IPS-15b (cell line): ENCODE measurements around the gene DLX1.
"Not testable (repeated sequence)": the region's sequence is repeated elsewhere in the genome, so short reads cannot be mapped to it uniquely, and the experiment has no call there.

ENCODE experiments used
- H3K27me3 ChIP-seq: one replicate; pipeline ENCODE4 v1.6.1; 2013; ENCODE audit warnings: low read length; ENCODE audit not compliant: control insufficient read depth, insufficient read depth
- H3K36me3 ChIP-seq: one replicate; pipeline ENCODE4 v1.6.1; 2013; ENCODE audit warnings: low read length; ENCODE audit not compliant: control insufficient read depth, insufficient read depth
- H3K4me1 ChIP-seq: one replicate; pipeline ENCODE4 v1.6.1; 2013; ENCODE audit warnings: mild to moderate bottlenecking, low read length; ENCODE audit not compliant: control insufficient read depth, insufficient read depth
- H3K4me3 ChIP-seq: one replicate; pipeline ENCODE4 v1.5.1; 2013; ENCODE audit warnings: low read depth, low read length
- H3K9ac ChIP-seq: one replicate; pipeline ENCODE4 v1.6.1; 2013; ENCODE audit warnings: low read depth, mild to moderate bottlenecking, low read length
- H3K9me3 ChIP-seq: one replicate; pipeline ENCODE4 v1.6.1; 2013; ENCODE audit warnings: mild to moderate bottlenecking, low read length; ENCODE audit not compliant: control insufficient read depth, insufficient read depth

Gene DLX1

GRCh38 chr2:172128484-172128883, 43.2 kb downstream of the DLX1 start:
- Histone ChIP-seq H3K9me3 (no peaks in the 10 kb centered on the region), H3K4me3 (no peak overlapping the region), H3K4me1 (peaks cover 15% of the 10 kb centered on the region), H3K27me3 (no peaks in the 10 kb centered on the region), H3K9ac (no peak overlapping the region), H3K36me3 (no peaks in the 10 kb centered on the region)

GRCh38 chr2:172129404-172129803, 44.1 kb downstream of the DLX1 start:
- Histone ChIP-seq H3K36me3 (no peaks in the 10 kb centered on the region), H3K4me3 (no peak overlapping the region), H3K9ac (no peak overlapping the region), H3K4me1 (peaks cover 15% of the 10 kb centered on the region), H3K27me3 (no peaks in the 10 kb centered on the region), H3K9me3 (no peaks in the 10 kb centered on the region)

GRCh38 chr2:172131713-172132555, 46.6 kb downstream of the DLX1 start:
- H3K4me3 ChIP-seq, result no peak overlapping the region

DNA sequence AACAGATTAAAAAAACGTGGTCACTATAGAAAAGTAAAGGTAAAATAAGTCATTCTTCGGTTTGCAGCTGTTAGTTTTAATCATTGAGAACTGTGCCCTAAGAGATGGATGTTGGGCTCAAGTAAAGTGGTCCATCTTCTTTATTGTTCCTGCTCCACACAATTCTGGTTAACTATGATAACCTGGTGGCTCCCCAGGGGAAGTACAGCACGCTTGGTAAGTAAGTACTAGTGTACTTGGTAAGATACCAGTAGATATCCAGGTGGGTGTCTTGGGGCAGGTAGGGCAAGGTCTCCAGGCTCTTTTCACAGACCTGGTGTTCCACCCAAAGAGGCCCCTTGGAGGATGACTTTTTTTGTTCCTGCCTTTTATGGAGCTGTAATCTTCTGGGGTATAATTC, 49.0 kb downstream of the DLX1 start:
- no peaks in the 10 kb centered on the region for H3K27me3 ChIP-seq
- H3K4me3 ChIP-seq, result no peak overlapping the region
- no peaks in the 10 kb centered on the region for H3K36me3 ChIP-seq
- peaks cover 15% of the 10 kb centered on the region for H3K4me1 ChIP-seq
- no peak overlapping the region for H3K9ac ChIP-seq
- no peaks in the 10 kb centered on the region for H3K9me3 ChIP-seq

More at GRCh38 chr2:172131713-172132555, 46.6 kb downstream of the DLX1 start:
- peaks cover 15% of the 10 kb centered on the region for H3K4me1 ChIP-seq
- H3K27me3 ChIP-seq, result no peaks in the 10 kb centered on the region
- no peaks in the 10 kb centered on the region for H3K9me3 ChIP-seq
- H3K9ac ChIP-seq, result no peak overlapping the region
- H3K36me3 ChIP-seq, result no peaks in the 10 kb centered on the region

DNA sequence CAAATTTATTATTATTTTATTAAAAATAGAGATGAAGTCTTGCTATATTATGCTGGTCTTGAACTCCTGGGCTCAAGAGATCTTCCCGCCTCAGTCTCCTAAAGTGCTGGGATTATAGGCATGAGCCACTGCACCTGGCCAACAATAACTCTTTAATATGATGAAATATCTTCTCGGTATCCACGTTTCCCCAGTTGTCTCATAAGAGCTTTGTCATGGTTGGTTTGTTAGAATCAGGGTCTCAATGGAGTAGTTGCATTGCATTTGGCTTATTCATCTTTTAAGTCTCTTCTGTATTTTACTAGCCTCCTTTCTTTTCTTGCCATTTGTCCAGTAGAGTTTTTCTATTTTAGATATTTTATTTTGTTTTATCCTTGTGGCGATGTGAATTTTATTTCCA, 50.1 kb downstream of the DLX1 start:
- H3K27me3 ChIP-seq, result no peaks in the 10 kb centered on the region
- H3K4me1 ChIP-seq, result peaks cover 15% of the 10 kb centered on the region
- no peaks in the 10 kb centered on the region for H3K36me3 ChIP-seq
- H3K4me3 ChIP-seq, result no peak overlapping the region
- no peaks in the 10 kb centered on the region for H3K9me3 ChIP-seq
- no peak overlapping the region for H3K9ac ChIP-seq

GRCh38 chr2:172137109-172137508, 51.8 kb downstream of the DLX1 start:
- Histone ChIP-seq H3K4me1 (peaks cover 12% of the 10 kb centered on the region), H3K9me3 (no peaks in the 10 kb centered on the region), H3K4me3 (no peak overlapping the region), H3K36me3 (no peaks in the 10 kb centered on the region), H3K27me3 (no peaks in the 10 kb centered on the region), H3K9ac (no peak overlapping the region)

DNA sequence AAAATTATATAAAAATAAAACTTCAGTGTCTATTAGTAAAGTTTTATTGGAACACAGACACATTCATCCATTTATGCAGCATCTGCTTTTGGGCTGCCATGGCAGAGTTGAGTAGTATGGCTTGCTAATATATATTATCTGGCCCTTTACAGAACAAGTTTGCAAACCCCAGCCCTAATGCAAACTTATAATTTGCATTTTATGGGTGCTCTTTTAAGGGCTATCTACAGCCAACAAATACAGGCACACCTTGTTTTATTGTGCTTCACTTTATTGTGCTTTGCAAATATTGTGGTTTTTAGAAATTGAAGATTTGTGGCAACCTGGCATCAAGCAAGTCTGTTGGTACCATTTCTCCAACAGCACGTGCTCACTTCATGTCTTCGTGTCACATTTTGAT, 52.6 kb downstream of the DLX1 start:
- no peak overlapping the region for H3K4me3 ChIP-seq
- peaks cover 3% of the 10 kb centered on the region for H3K4me1 ChIP-seq
- no peaks in the 10 kb centered on the region for H3K27me3 ChIP-seq
- no peak overlapping the region for H3K9ac ChIP-seq
- H3K36me3 ChIP-seq, result no peaks in the 10 kb centered on the region
- no peaks in the 10 kb centered on the region for H3K9me3 ChIP-seq

DNA sequence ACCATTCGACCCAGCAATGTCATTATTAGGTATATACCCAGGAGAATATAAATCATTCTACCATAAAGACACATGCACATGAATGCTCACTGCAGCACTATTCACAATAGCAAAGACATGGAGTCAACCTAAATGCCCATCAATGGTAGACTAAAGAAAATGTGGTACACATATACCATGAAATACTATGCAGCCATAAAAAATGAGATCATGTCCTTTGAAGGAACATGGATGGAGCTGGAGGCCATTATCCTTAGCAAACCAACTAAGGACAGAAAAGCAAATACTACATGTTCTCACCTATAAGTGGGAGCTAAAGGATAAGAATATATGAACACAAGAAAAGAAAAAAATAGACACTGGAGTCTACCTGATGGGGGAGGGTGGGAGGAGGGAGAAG, 53.4 kb downstream of the DLX1 start:
- H3K9ac ChIP-seq, H3K36me3 ChIP-seq, H3K27me3 ChIP-seq, H3K4me3 ChIP-seq, H3K4me1 ChIP-seq, H3K9me3 ChIP-seq: not testable (repeated sequence)
